ENCODE measurements around the gene OGFOD2. TPM values are rescaled to one million over a fixed set of nuclear protein-coding genes. Genes with fewer than 3 reads are reported as not detected.

Gene OGFOD2
- total RNA-seq, 1 donor from 2014 or later, result 8.9 TPM

DNA sequence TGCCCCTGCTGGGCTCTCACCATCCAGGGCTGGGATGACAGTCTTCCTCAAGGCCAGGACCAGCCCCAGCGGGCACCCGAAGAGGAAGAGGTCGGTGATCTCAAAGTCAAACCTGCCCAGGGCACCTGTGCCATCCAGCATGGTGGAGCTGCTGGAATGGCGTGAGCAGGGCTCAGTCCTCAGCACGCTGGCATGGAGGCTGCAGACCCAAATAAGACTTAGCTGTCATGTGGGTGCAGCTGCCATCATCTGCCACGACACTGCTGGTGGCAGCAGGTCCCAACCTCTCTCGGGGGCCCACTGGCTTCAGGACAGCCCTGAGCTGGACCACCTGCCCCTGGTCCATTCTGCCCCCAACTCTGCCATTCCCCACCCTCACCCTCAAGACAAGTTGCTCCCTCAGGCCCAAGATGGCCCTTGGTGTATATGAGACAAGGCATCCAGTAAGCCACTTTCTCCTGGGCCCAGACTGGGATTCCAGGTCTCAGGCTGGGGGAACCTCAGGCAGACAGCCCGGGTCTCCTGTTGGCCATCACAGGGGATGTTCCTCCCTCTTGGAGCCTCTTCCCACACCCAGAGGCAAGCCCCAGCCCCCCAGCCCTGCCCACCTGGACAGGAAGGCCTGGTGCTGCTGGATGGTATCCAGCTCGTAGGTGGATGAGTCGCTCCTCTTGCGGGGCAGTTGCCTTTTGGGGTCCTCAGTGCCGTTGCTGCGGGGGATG lies 19.9 kb downstream of the OGFOD2 start:
- no peak for TF ChIP-seq CTCF (conservative IDR thresholded peaks at IDR 0.05; ENCODE audit: low read depth, low read length)
- no peak for DNase-seq (ENCODE audit: low read depth)
- no peak overlapping the region for H3K4me3 ChIP-seq (ENCODE audit: low read depth, low read length)

DNA sequence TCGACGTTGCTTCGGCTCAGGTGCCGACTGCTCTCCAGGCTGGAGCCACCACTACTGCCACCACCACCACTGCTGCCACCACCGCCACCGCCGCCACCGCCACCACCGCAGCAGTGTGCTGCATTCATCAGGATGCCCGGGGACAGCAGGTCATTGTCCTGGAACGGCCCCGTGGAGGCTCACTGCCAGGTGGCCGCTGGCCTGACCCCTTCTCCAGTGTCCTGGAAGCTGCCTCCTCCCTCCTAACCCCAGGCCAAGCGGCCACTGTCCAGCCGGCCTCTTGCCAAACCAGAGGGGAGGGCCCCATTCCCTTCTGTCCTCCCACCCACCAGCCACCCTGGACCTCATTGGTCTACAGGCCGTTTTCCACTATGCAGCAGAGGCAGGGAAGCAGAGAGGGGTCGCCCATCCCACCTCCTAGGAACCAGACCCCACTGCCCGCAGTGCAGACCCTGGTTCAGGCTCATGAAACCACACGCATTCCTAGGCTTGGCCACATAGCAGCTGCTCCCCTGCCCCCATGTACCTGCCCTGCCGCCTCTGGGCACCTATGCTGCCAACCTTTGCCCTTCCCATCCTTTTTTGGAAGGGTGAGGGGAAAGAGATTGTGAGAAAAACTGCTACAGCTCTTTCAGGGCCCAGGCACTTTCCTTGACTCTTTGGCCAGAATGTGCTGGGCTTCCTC lies 20.6 kb downstream of the OGFOD2 start:
- DNase-seq (ENCODE audit: low read depth), result no peak
- no peak for TF ChIP-seq CTCF (conservative IDR thresholded peaks at IDR 0.05; ENCODE audit: low read depth, low read length)
- H3K4me3 ChIP-seq (ENCODE audit: low read depth, low read length), result no peak overlapping the region

GRCh38 chr12:122996188-122996601 lies 21.2 kb downstream of the OGFOD2 start:
- DNase-seq (ENCODE audit: low read depth), result no peak
- H3K4me3 ChIP-seq (ENCODE audit: low read depth, low read length), result no peak overlapping the region
- TF ChIP-seq CTCF (conservative IDR thresholded peaks at IDR 0.05; ENCODE audit: low read depth, low read length), result no peak

- no peak for TF ChIP-seq CTCF (conservative IDR thresholded peaks at IDR 0.05; ENCODE audit: low read depth, low read length)
- H3K4me3 ChIP-seq (ENCODE audit: low read depth, low read length), result no peak overlapping the region
- no peak for DNase-seq (ENCODE audit: low read depth)
Observed at GRCh38 chr12:122996621-122997342, 21.7 kb downstream of the OGFOD2 start.

DNA sequence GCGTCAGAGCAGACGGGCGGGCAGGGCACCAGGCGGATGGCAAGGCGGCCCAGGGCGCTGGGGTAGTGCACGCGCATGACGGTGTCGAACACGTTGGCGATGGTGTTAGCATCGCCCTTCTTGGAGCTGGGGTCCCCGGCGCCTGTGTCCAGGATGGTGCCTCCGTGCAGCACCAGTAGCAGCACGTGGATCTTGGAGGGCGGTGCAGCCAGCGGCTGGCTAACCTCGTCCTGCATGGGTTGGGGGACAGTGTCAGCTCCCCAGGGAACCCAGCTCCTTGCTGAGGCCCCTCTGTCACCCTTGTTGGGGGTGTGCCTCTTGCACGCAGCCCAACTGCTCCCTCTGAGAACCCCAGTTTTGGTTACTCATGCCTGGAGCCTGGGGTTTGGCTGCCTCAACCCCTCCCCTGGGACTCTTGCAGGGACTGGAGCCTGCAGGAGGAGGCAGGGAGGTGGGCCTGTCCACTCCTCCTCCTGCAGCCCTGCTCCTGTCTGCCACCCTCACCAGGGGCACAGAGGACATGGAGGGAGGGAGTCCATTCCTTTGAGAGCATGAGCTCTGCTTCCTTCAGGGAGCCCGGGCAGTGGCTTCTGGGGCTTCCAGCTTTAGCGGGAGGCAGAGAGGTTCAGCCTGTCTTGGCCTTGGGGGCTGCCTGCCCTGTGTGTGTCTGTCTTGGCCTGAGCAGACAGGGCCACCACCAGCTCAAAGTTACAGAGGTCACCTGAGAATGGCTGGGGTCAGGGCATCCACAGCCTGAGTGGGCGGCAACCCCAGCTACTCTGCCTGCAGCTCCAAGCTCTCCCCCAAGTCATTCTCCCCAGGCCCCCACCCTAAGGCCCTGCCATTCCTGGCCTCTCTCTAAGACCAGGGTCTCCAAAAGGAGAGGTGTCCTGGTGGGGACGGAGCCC lies 22.6 kb downstream of the OGFOD2 start:
- DNase-seq (ENCODE audit: low read depth), result no peak
- H3K4me3 ChIP-seq (ENCODE audit: low read depth, low read length), result no peak overlapping the region
- no peak for TF ChIP-seq CTCF (conservative IDR thresholded peaks at IDR 0.05; ENCODE audit: low read depth, low read length)

DNA sequence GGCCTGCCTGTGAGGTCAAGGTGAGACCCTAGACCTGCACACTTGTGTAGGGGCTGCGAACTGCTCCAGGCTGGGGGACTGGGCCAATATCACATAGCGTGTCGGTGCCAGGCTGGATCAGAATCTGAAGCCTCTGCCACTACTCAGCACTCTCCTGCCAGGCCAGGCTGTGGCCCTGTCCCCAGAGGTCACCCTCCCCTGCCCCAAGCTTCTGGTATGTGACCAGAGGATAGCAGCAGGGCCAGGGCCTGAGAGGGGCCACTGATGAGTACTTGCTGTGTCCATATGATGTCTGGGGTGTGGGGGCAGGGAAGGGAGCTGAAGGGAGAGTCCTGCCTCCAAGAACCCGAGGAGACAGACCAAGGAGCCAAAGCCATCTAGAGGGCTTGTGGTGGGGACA lies 23.3 kb downstream of the OGFOD2 start:
- no peak for DNase-seq (ENCODE audit: low read depth)
- no peak for TF ChIP-seq CTCF (conservative IDR thresholded peaks at IDR 0.05; ENCODE audit: low read depth, low read length)
- H3K4me3 ChIP-seq (ENCODE audit: low read depth, low read length), result no peak overlapping the region
